Neuron (in vitro differentiated cells): ENCODE measurements around the gene OR5AK2.

ENCODE experiments used
- H2AFZ ChIP-seq: one replicate; pipeline ENCODE4 v1.6.1; 2013; ENCODE audit warnings: low read depth, mild to moderate bottlenecking, inconsistent platforms, low read length, moderate library complexity
- H3K27me3 ChIP-seq: one replicate; pipeline ENCODE4 v1.6.1; 2013; ENCODE audit warnings: low read length; ENCODE audit not compliant: insufficient read depth
- H3K36me3 ChIP-seq: one replicate; pipeline ENCODE4 v1.6.1; 2013; ENCODE audit warnings: low read length; ENCODE audit not compliant: insufficient read depth
- H3K4me1 ChIP-seq: one replicate; pipeline ENCODE4 v1.6.1; 2013; ENCODE audit warnings: low read length; ENCODE audit not compliant: insufficient read depth
- H3K4me3 ChIP-seq: 2 replicates; pipeline ENCODE4 v1.5.1; 2013; ENCODE audit warnings: mild to moderate bottlenecking, low read length, moderate library complexity
- H3K9me3 ChIP-seq: one replicate; pipeline ENCODE4 v1.6.1; 2013; ENCODE audit warnings: low read length

Gene OR5AK2

DNA sequence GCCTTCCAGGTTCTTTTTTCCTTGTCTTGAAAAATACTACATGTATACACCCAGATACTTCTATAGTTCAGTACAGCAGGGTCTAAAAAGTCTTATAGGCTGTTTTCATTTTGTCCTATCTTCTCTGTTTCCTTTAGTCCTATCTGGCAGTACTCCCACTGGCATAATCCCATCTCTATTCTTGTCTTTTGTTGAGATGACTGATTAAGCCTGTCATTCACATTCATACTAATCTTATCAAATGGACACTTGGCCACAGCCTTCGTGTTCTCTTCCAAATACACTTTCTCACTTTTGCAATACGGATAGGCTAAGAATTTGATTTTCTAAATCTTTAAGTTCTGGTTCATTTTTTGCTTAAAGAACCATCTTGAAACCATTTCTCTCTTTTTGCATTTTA lies 42.8 kb downstream of the OR5AK2 start:
- Histone ChIP-seq H3K36me3 (no peaks in the 10 kb centered on the region), H3K9me3 (no peaks in the 10 kb centered on the region), H3K4me3 (no peak overlapping the region), H2AFZ (no peak overlapping the region), H3K27me3 (no peaks in the 10 kb centered on the region), H3K4me1 (no peaks in the 10 kb centered on the region)
